ENCODE measurements around the gene PHF21A. TPM values are rescaled to one million over a fixed set of nuclear protein-coding genes. Genes with fewer than 3 reads are reported as not detected.

The PHF21A gene
- total RNA-seq, 1 donor from 2014 or later, result 69.3 TPM

GRCh38 chr11:45988921-45989320 lies 132.3 kb downstream of the PHF21A start:
- no peak for DNase-seq (ENCODE audit: low read depth)
- no peak overlapping the region for H3K27ac ChIP-seq (ENCODE audit: low read depth, low read length)
- no peak overlapping the region for H3K9ac ChIP-seq (ENCODE audit: low read length)
- H3K4me3 ChIP-seq (ENCODE audit: insufficient read depth, low read depth, low read length), result no peak overlapping the region
- no peak overlapping the region for H3K27ac Mint-ChIP-seq (ENCODE audit: unreplicated experiment)
- no peaks in the 10 kb centered on the region for H3K36me3 ChIP-seq (ENCODE audit: insufficient read depth, low read length)
- no peaks in the 10 kb centered on the region for H3K36me3 Mint-ChIP-seq (ENCODE audit: low read depth, unreplicated experiment)
- no peaks in the 10 kb centered on the region for H3K9me3 ChIP-seq (ENCODE audit: insufficient read depth, low read depth, low read length)
- H2AFZ ChIP-seq (ENCODE audit: low read depth, low read length), result no peak overlapping the region
- H3K27me3 ChIP-seq (ENCODE audit: insufficient read depth, low read length), result no peaks in the 10 kb centered on the region
- TF ChIP-seq CTCF (IDR thresholded peaks at IDR 0.05; ENCODE audit: insufficient read depth, low read depth, low read length) (no peak), EZH2 (IDR thresholded peaks at IDR 0.05; ENCODE audit: insufficient read depth, low read length) (no peak)
- no peaks in the 10 kb centered on the region for H3K27me3 Mint-ChIP-seq (ENCODE audit: low read depth, unreplicated experiment)
- H3K79me2 ChIP-seq (ENCODE audit: insufficient read depth, low read length), result peaks cover 8% of the 10 kb centered on the region
- peaks cover 16% of the 10 kb centered on the region for H4K20me1 ChIP-seq (ENCODE audit: insufficient read depth, low read length)
- H3K4me2 ChIP-seq (ENCODE audit: low read length), result no peak overlapping the region
- H3K4me1 Mint-ChIP-seq (ENCODE audit: low read depth, unreplicated experiment), result peaks cover 35% of the 10 kb centered on the region
- no peaks in the 10 kb centered on the region for H3K9me3 Mint-ChIP-seq (ENCODE audit: unreplicated experiment)
- H3K4me3 Mint-ChIP-seq (ENCODE audit: unreplicated experiment), result no peak overlapping the region
- no peak for FAIRE-seq
- no peaks in the 10 kb centered on the region for H3K4me1 ChIP-seq (ENCODE audit: insufficient read depth, low read length)

- no peak overlapping the region for H3K27ac Mint-ChIP-seq (ENCODE audit: unreplicated experiment)
- peak; percentile 26 for FAIRE-seq
These were observed 136.0 kb downstream of the PHF21A start for GRCh38 chr11:45985212-45985611.

More at GRCh38 chr11:45985212-45985611, 136.0 kb downstream of the PHF21A start:
- Mint-ChIP-seq H3K4me1 (ENCODE audit: low read depth, unreplicated experiment) (peaks cover 34% of the 10 kb centered on the region), H3K4me3 (ENCODE audit: unreplicated experiment) (no peak overlapping the region), H3K36me3 (ENCODE audit: low read depth, unreplicated experiment) (no peaks in the 10 kb centered on the region), H3K9me3 (ENCODE audit: unreplicated experiment) (no peaks in the 10 kb centered on the region), H3K27me3 (ENCODE audit: low read depth, unreplicated experiment) (no peaks in the 10 kb centered on the region)
- TF ChIP-seq EZH2 (IDR thresholded peaks at IDR 0.05; ENCODE audit: insufficient read depth, low read length) (no peak), CTCF (IDR thresholded peaks at IDR 0.05; ENCODE audit: insufficient read depth, low read depth, low read length) (no peak)
- Histone ChIP-seq H3K27me3 (ENCODE audit: insufficient read depth, low read length) (no peaks in the 10 kb centered on the region), H3K4me3 (ENCODE audit: insufficient read depth, low read depth, low read length) (no peak overlapping the region), H3K36me3 (ENCODE audit: insufficient read depth, low read length) (no peaks in the 10 kb centered on the region), H3K27ac (ENCODE audit: low read depth, low read length) (no peak overlapping the region), H4K20me1 (ENCODE audit: insufficient read depth, low read length) (peaks cover 4% of the 10 kb centered on the region), H3K4me2 (ENCODE audit: low read length) (no peak overlapping the region), H3K9me3 (ENCODE audit: insufficient read depth, low read depth, low read length) (no peaks in the 10 kb centered on the region), H3K79me2 (ENCODE audit: insufficient read depth, low read length) (peaks cover 16% of the 10 kb centered on the region), H3K4me1 (ENCODE audit: insufficient read depth, low read length) (peaks cover 14% of the 10 kb centered on the region), H2AFZ (ENCODE audit: low read depth, low read length) (no peak overlapping the region), H3K9ac (ENCODE audit: low read length) (no peak overlapping the region)
- no peak for DNase-seq (ENCODE audit: low read depth)

Data from astrocyte (in vitro differentiated cells and primary cell).